ENCODE data around the gene RD3L.

The RD3L gene

DNA sequence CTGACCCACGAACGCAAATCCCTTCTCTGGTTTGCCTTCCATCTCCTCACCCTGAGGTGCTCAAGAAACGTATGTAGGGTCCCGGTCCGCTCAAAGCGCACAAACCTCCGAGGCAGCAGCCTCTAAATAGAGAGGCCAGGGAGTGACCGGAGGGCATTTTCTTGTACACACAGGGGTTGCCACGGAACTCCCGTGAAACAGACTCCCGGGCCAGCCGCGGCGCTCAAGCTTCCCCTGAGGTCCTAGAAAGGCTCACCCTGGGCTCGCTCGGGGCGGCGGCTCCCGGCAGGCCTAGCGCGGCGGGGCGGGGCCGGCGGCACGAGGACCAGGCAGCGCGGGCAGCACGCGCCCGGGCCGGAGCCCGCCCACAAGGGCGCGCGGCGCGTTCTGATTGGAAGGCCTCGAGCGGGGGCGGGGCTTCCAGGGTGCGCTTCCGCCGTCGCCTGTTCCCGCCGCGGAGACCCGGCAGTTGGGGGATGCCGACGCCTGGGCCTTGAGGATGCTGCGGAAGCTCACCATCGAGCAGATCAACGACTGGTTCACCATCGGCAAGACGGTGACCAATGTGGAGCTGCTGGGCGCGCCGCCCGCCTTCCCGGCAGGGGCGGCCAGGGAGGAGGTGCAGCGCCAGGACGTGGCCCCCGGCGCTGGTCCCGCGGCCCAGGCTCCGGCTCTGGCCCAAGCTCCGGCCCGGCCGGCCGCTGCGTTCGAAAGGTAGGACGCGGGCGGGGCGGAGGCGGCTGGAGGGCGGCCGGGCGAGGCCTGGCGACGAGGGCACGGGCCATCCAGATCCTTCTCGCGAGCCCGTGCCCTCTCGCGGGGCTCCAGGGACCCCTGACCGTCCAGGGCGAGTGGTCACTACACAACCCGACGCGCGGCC, 14.1 kb downstream of the RD3L start, which contains the start of gene TDRD9:
TDRD9 (plus strand) TSS at position 446 of the 880 bp plus-strand sequence; CDS start at position 500, 54 bp downstream.
- intact Hi-C loops (cut with DNase I) = no loop called here
- DNase-seq = no peak

DNA sequence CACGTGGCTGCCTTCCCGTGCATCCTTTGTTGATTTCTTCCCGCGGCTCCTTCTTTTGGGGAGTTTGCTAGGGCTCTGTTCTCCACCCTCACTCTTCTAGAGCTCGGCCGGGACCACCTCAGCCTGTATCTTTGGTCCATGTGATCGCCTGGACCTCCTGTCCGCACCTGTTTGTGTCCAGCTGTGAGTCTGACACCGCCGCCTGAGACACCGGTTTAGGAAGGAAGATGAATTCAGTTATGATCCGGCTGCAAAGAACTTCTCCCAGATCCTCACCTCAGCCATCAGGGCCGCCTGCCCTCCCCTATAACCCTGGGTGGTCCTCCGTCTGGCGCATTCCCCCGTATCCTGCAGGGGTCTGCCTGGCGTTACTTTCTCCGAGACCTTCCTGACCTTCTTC, 14.8 kb downstream of the RD3L start:
- no peak for DNase-seq
- intact Hi-C loops (cut with DNase I) = no loop called here

DNA sequence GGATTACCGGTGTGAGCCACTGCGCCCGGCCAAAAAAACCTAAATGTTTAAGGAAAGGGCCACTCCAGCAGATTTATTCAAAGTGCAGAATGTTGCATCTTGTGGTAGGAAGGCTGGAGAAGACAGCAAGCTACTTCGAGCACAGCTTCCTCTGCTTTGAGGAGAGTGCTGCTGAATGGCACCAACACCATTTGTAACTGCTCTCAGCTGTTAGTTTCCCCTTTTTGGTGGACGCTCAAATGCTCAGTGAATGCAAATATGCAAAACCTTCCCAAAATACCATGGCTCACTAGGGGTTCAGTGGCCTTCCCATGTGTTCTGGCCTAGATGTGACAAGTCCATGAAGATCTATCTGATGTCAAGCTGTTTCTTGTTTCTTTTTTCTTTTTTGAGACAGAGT, 17.0 kb downstream of the RD3L start:
- intact Hi-C loops (cut with DNase I) = no loop called here
- DNase-seq = no peak

DNA sequence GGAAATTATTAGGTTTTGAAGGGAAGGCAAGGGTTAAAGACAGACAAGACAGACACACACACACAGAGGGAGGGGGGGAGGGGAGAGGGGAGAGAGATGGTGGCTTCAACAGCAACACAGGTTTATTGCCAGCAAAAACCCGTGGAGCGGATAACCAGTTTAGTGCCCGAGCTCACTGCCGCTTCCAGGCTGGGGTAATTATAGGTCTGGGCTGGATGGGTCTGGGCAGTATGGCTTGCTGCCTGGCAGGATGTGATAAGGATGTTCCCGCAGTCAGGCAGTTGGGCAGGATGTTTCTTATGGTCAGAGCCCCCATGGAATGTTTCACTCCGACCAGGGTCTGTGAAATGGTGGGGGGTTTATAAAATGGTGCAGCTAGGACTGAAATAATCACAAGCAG, 18.5 kb downstream of the RD3L start:
- intact Hi-C loops (cut with DNase I) = no loop called here
- no peak for DNase-seq

DNA sequence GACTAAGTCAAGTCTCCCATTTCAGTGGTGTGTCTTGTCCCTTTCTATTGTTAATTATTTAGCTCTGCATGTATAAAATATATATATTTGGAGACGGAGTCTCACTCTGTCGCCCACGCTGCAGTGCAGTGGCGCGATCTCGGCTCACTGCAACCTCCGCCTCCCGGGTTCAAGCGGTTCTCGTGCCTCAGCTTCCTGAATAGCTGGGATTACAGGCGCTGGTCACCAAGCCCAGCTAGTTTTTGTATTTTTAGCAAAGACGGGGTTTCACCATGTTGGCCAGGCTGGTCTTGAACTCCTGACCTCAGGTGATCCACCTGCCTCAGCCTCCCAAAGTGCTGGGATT, 20.5 kb downstream of the RD3L start:
- intact Hi-C loops (cut with DNase I) = loop anchor here (1.0 kb wide), 1 partner anchor 75 kb away; the partner anchor contains the start of gene PPP1R13B
- peak in 1 of 10 donors; percentile 41 for DNase-seq

DNA sequence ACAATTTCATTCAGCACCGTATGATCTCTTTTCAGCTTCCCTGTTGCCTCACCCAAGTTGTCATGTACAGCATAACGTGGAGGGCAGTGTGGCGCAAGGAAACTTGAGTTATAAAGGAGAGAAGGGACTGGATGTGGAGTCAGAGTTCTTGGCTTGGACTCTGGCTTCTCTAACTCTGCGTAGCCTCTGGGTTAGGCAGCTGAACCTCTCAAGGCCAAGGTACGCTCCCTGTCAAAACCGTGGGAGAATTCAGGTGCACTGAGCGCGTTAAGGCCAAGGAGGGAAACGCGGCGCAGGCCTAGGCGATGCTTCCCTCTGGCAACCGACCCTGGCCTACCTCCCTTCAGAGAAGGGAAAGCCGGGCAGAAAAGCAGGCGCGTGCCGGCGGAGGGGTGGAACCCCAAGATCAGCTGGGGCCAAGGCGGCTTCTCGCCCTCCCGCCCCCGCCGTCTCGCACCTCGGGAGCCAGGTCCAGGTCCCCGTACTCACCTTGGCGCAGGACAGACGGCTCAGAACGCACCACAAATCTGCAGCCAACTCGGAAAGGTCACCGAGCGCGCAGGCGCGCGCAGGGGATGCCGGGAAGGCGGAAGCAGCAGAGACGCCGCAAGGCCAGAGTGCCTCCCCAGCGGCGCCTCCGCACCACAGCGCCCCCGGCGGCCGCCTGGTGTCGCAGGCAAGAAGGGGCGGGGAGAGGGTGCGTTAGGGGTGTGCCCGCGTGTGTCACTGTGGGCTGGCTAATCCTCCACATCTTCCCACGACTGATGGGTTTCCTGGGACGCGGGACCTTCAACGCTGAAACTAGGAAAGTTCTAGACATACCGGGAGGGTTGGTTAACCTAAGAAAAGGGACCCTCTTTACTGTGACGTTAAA, 21.1 kb downstream of the RD3L start:
- peak; percentile 91 to 99 (median 92) for DNase-seq
- intact Hi-C loops (cut with DNase I) = loop anchor here (1.0 kb wide), 1 partner anchor 74 kb away; the partner anchor contains the start of gene PPP1R13B

DNA sequence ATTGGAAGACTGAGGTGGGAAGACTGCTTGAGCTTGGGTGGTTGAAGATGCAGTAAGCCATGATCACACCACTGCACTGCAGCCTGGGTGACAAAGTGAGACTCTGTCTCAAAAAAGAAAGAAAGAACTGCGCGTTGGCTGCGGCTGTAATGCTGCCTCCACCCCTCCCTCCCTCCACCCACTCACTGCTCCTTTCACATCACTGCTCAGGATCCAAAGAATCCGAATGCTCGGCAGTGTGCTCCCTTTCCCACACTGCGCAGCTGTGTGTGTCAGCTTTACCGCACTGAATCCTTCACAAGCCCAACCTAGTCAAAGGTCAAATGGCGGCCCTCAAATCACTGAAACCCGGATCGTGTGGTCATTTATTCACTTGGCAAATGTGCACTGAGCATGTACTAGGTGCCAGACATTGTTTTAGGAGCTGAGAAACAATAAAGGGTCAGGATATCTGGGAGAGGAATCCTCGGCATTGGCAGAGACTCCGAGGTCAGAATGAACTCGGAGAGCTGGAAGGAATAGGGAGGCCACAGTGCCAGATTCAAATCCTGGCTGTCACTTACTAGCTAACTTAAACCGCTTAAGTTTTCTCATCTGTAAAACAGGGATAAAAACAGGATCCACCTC, 25.6 kb downstream of the RD3L start:
- peak in 6 of 10 donors; percentile 27 to 84 (median 57) for DNase-seq
- intact Hi-C loops (cut with DNase I) = no loop called here

DNA sequence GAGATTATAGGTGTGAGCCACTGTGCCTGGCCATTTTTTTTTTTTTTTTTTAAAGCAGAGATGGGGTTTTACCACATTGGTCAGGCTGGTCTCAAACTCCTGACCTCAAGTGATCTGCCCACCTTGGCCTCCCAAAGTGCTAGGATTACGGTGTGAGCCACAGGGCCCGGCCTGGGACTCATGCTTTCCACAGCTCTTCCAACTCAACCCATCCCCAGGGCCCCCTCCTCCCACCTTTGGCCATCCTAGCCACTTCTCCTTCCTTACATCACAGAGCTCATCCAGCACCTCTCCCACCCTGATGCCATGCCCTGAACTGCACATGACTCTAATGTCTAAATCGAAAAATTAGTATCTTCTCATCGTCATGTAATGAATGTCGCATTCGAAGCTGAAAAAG, 26.7 kb downstream of the RD3L start:
- intact Hi-C loops (cut with DNase I) = no loop called here

DNA sequence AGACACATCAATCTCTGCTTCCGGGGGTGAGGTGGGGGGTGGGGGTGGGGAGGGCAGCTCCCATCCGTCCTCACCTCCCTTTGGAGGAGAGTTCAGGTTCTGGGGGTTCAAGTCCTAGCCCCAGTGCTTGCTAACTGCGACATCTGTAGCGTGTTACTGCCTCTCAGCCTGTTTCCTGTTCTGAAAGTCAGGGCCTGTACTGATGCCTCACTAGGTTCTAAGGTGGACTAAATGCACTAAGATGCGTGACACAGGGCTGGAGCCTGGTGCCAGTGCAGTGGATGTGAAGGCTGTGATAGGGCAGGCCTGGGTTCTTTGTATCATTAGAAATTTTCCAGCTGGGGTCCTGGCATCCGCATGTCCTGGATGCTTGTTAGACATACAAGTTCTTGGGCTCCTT, 31.3 kb downstream of the RD3L start:
- intact Hi-C loops (cut with DNase I) = loop anchor here (5.0 kb wide), 2 partner anchors 104 to 339 kb away; no protein-coding TSS in a partner anchor
- DNase-seq = peak in 2 of 10 donors; percentile 7 to 30

More for the DNA sequence above, 26.7 kb downstream of the RD3L start:
- peak in 2 of 10 donors; percentile 16 to 68 for DNase-seq

DNA sequence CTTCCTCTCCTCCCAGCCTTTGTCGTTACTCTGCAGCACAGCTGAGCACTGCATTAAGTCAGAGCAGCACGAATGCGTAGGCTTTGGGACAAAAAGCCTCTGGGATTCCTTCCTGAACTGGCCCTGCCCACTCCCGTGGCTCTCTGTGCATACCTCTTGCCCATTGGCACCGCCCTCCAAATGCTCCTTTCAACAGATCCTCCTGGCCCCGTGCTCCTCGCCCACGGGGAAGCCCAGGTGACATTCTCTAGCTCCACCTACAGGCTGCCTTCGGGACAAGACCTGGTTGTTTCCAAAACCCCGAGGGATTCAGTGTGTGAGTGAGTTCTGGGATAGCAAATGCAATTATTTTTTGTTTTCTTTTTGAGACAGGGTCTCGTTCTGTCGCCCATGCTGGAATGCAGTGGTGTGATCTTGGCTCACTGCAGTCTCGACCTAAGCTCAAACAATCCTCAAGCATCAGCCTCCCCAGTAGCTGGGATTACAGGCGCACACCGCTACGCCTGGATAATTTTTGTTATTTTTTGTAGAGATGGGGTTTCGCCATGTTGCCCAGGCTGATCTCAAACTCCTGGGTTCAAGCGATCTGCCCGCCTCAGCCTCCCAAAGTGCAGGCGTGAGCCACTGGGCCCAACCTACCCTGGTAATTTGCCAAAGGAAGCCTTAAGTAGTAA, 31.9 kb downstream of the RD3L start:
- intact Hi-C loops (cut with DNase I) = loop anchor here (5.0 kb wide), 2 partner anchors 103 to 338 kb away; no protein-coding TSS in a partner anchor

DNA sequence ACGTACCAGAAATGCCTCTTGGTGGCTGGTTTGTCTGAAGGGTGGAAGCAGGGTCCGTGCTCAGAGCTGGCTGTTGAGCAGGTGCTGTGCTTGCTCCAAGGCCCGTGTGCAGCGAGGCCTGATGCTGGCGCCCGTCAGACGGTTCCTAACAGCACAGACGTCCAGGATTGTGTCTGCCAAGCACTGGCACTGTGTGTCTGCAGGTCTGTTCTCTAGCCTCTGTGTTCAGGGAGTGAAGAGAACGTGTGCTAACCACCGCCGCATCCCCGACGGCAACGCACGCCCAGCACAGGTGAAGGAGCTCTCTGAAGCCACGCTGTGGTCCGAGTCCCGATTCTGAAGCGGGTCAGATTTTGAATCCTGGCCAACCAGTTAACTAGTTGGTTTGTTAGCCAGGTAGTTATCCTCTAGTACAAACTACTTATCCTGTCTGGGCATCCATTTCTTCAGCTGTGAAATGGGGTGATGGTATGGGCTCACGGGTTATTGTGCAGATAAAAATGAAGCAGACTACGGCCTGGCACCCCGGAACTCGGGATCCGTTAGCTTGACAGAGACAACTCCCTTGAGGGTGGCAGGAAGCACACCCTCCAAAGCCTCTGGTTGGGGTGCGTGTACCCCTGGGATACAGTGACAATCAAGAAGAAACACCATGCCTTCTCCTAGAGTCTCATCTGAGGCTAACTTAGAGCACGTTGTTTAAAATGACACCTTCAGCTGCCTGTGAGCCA, 32.6 kb downstream of the RD3L start:
- peak in 3 of 10 donors; percentile 55 to 81 (median 66) for DNase-seq
- intact Hi-C loops (cut with DNase I) = loop anchor here (5.0 kb wide), 2 partner anchors 102 to 337 kb away; no protein-coding TSS in a partner anchor

More for the DNA sequence above, 31.9 kb downstream of the RD3L start:
- peak; percentile 54 to 97 (median 80) for DNase-seq

DNA sequence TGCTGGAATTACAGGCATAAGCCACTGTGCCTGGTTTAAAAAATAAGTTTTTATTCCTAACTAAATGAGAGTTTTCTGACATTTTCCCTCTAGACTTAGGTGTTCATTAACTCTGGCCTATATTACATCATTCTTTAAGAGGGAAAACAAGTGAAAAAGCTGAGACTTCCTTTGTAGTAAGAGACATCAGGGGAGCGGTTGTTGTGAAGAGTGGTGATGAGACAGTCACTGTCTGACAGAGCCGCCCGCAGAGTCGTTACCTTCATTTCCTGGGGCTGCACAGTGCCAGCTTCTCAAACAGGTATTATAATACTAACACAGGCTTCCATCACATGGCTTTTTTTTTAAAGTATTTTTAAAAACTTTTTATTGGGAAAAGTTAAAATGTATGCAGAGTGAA, 33.7 kb downstream of the RD3L start:
- peak in 2 of 10 donors; percentile 7 for DNase-seq
- intact Hi-C loops (cut with DNase I) = no loop called here

DNA sequence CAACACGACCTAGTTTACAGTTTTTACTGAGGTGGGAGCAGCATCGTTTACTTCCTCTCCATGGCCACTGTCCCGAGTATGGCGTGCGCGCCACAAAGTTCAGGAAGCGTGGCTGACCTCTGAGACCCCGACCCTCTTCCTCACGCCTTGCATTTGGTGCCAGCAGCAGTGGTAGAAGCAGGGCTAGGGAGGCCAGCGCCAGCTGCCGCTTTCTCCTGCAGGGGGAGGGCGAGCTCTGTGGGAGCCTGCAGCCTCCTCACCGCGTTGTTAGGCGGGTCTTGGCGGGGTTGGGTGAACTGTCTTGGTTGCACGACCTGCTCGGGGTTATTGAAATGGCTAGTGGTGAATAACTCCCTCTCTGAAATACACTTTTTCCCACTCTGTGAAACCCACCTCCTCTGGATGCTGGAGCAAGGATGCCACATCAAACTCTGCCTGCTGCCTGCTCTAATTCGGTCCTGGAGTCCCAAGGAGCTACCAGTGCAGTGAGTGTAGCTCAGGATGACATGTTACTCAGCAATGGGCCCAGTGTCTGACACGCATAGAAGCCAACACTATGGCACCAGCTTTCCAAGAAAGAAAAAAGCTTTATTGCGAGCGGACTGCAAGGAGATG, 36.4 kb downstream of the RD3L start:
- intact Hi-C loops (cut with DNase I) = no loop called here
- DNase-seq = peak in 3 of 10 donors; percentile 32 to 68 (median 64)

DNA sequence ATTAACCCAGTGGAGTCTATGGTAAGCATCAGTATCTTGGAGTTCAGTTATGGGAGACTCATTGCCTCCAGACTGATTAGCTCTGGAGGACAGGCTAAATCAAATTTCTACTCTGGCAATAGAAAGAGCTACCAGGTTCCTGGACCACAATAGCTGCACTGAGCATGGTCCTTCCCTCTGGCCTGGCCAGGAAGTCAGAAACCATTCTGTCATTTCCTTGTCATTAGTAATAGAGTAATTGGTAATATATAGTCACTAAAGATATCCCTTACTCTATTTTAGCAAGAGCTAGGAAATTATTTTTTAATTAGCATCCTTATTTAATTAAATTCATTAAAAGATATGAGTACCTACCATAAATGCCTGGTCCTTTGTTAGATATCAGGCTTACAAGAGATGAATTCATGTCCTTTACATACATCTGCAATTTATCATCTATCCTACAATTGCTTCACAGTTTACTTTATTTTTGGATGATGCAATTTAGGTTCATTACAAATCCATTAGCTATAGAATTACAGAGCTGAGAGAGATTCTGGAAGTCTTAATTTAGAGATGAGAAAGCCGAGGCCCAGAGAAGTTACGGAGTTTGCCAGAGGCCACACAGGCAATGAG, 37.7 kb downstream of the RD3L start:
- intact Hi-C loops (cut with DNase I) = no loop called here

DNA sequence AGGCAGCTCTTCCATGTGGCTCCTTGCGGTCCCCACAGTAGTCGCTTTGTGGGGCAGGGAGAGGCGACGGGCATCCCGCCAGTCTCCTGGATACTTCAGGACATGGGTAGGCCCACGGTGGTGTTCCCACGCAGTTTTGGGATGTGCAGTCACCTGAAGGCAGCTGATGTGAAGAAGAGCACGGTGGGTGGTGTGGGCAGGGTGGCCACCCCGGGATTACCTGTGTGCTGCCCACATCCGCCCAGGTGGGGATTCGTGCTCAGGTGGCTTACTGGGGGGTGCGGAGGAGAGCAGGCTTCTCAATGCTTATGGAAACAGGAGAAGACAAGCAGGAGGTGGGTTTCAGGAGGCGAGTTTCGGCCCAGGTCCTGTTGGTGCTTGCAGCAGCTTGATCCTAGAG, 42.5 kb downstream of the RD3L start:
- DNase-seq = peak in 2 of 10 donors; percentile 46 to 62
- intact Hi-C loops (cut with DNase I) = no loop called here

More for the DNA sequence above, 37.7 kb downstream of the RD3L start:
- DNase-seq = no peak

DNA sequence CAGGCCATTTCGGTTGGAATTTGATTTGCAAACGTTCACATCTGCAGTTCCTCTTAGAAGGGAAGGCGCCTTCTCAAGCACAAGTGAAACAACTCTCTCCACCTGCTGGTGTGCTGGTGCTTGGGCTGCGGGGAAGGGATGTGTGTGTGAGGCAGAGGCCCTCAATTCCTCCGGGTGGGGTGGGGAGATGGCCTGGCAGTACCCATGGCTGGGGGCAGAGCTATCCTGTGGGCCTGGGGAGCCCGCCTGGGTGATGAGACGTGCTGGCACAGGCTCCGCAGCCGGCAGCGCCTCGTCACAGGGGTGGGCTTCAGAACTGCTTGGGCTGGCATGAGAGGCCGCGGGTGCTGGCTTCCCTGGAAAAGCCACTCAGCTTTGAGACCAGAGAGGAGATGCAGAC, 43.0 kb downstream of the RD3L start:
- peak in 1 of 10 donors; percentile 55 for DNase-seq
- intact Hi-C loops (cut with DNase I) = no loop called here

DNA sequence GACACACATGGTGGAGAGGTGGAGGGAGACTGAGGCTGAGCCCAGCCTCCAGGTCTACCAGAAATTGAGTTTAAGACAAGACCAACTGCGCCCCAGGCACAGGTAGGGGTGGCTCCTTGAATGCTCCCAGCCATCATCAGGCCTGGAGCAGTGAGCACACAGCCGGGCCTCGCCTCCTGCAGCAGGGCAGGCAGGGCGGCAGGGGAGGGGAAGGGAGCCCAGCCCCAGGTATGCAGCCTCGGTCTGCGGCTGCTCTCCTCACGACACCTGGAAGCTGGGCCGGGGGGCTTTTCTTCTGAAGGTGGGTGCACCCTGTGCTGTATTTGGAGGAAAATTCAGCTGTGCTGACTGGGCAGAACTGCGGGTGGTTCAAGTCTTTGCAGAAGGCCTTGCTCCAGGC, 43.6 kb downstream of the RD3L start:
- DNase-seq = peak in 1 of 10 donors; percentile 68
- intact Hi-C loops (cut with DNase I) = no loop called here

DNA sequence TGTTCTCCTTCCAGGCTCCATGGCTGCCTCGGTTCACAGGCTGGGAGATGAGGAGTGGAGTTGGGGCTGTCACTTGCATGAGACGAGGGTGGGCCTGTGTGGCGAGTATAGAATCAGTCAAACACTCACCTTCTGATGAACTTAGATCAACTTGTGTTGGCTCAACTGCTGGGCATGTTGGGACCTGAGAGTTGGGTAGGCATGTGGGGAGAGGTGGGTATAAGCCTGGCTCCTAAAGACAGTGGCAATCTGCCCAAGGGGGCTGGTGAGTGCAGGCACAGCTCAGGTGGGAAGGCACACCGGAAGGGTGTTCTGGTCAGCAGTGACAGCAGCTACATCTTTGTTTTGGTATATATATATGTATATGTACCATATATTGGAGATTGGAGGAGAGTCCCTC, 44.1 kb downstream of the RD3L start:
- intact Hi-C loops (cut with DNase I) = no loop called here
- no peak for DNase-seq

Data from posterior cingulate gyrus (tissue), 11 donors.